Naive thymus-derived CD4-positive, alpha-beta T cell (primary cell): Measurements from ENCODE around the gene GATB. TPM values are rescaled to one million over a fixed set of nuclear protein-coding genes. Genes with fewer than 3 reads are reported as not detected.

Source experiments
- ATAC-seq: fragments of 150-1000 bp; cut with Tn5 transposase; 2 replicates; pipeline ENCODE4 v1.10.0; 2021; ENCODE audit warnings: mild to moderate bottlenecking, moderate library complexity
- CTCF ChIA-PET: fragments of 350-600 bp; sonication (Branson Sonifier 250); formaldehyde crosslinking; loops from one replicate; lab custom pipeline; 2021; ENCODE audit warnings: antibody characterized with exemption; lab: Charles Lee
- POLR2A ChIA-PET: fragments of 350-600 bp; sonication (Branson Sonifier 250); formaldehyde crosslinking; loops from one replicate; lab custom pipeline; 2021; ENCODE audit warnings: antibody characterized with exemption, inconsistent platforms; lab: Charles Lee
- DNase-seq, 9 donors: peaks; one replicate each; pipeline versions ENCODE4 v3.0.0 to v3.0.0-alpha.2; 2020 to 2022; ENCODE audit warnings: mixed read lengths in 1 of 9
- H3K27ac ChIP-seq: one replicate; pipeline ENCODE4 v1.7.0; 2013; ENCODE audit warnings: mild to moderate bottlenecking, low read depth, low read length, moderate library complexity
- H3K27me3 ChIP-seq, 2 donors: one replicate each; pipeline ENCODE4 v1.7.0; 2013; ENCODE audit warnings: low read length in 2 of 2, mild to moderate bottlenecking in 2 of 2, moderate library complexity in 2 of 2; ENCODE audit not compliant: control insufficient read depth in 2 of 2, insufficient read depth in 2 of 2
- H3K36me3 ChIP-seq, 3 experiments: 1 replicate in 2 of 3; 2 replicates in 1 of 3; pipeline ENCODE4 v1.7.0; 2013; ENCODE audit warnings: low read length in 3 of 3, mild to moderate bottlenecking in 3 of 3, moderate library complexity in 1 of 3; ENCODE audit not compliant: insufficient read depth in 3 of 3, control insufficient read depth in 2 of 3
- H3K4me1 ChIP-seq, 2 donors: one replicate each; pipeline ENCODE4 v1.7.0; 2013; ENCODE audit warnings: low read length in 2 of 2, mild to moderate bottlenecking in 2 of 2, moderate library complexity in 1 of 2; ENCODE audit not compliant: control insufficient read depth in 2 of 2, insufficient read depth in 2 of 2
- H3K4me3 ChIP-seq: 2 replicates; pipeline ENCODE4 v1.7.0; 2013; ENCODE audit warnings: mild to moderate bottlenecking, low read length
- H3K9me3 ChIP-seq, 3 experiments: 1 replicate in 2 of 3; 2 replicates in 1 of 3; pipeline ENCODE4 v1.7.0; 2013; ENCODE audit warnings: low read length in 3 of 3; ENCODE audit not compliant: control insufficient read depth in 2 of 3
- H3K27ac Mint-ChIP-seq, 9 donors: one replicate each; pipeline ENCODE4 v1.8.0; 2020 to 2022; ENCODE audit warnings: mixed read lengths in 9 of 9, mild to moderate bottlenecking in 8 of 9, moderate library complexity in 5 of 9, inconsistent platforms in 2 of 9
- H3K27me3 Mint-ChIP-seq, 5 donors: one replicate each; pipeline ENCODE4 v1.8.0; 2021 to 2022; ENCODE audit warnings: mixed read lengths in 5 of 5, mild to moderate bottlenecking in 1 of 5
- H3K36me3 Mint-ChIP-seq, 5 donors: one replicate each; pipeline ENCODE4 v1.8.0; 2020 to 2022; ENCODE audit warnings: mixed read lengths in 5 of 5, mild to moderate bottlenecking in 3 of 5, inconsistent platforms in 1 of 5
- H3K4me1 Mint-ChIP-seq, 7 donors: one replicate each; pipeline ENCODE4 v1.8.0; 2020 to 2022; ENCODE audit warnings: mixed read lengths in 7 of 7, mild to moderate bottlenecking in 3 of 7, inconsistent platforms in 1 of 7
- H3K4me3 Mint-ChIP-seq, 10 donors: one replicate each; pipeline ENCODE4 v1.8.0; 2020 to 2022; ENCODE audit warnings: mild to moderate bottlenecking in 10 of 10, mixed read lengths in 10 of 10, moderate library complexity in 6 of 10, inconsistent platforms in 2 of 10
- H3K9me3 Mint-ChIP-seq, 11 donors: one replicate each; pipeline ENCODE4 v1.8.0; 2020 to 2022; ENCODE audit warnings: mixed read lengths in 11 of 11, mild to moderate bottlenecking in 4 of 11, inconsistent platforms in 1 of 11, moderate library complexity in 1 of 11
- intact Hi-C, 2 donors: fragments of 100-400 bp; cut with micrococcal nuclease; formaldehyde crosslinking; loops; one replicate each; pipeline ENCODE4 v1.15.1; 2023
- polyA plus RNA-seq, 2 donors: library from polyadenylated mRNA; unstranded; fragments of 300-500 nt; fragmentation: Illumina TruSeq; gene quantifications; one replicate each; pipeline ENCODE4 v1.2.3, GENCODE V29; 2021
- total RNA-seq, 6 experiments: library from RNA in 5 of 6; stranded (reverse) in 5 of 6; gene quantifications; 1 replicate in 5 of 6; 2 replicates in 1 of 6; pipeline ENCODE4 v1.2.3 and lab custom pipeline; 2021 to 2026

Gene GATB
- total and polyA plus RNA-seq, 7 experiments from 2014 or later, result 10.5 to 17.8 (median 14.2) TPM

- ATAC-seq (no peak), DNase-seq (no peak)
- no peak overlapping the region for H3K27ac ChIP-seq
- H3K4me1 ChIP-seq, result no peaks in the 10 kb centered on the region
- H3K9me3 ChIP-seq, result no peaks in the 10 kb centered on the region
- H3K4me3 ChIP-seq, result no peak overlapping the region
- intact Hi-C loops, result no loop called here
- H3K36me3 ChIP-seq, result no peaks in the 10 kb centered on the region
- ChIA-PET CTCF (no interaction called here), POLR2A (no interaction called here)
- no peaks in the 10 kb centered on the region for H3K9me3 Mint-ChIP-seq
- H3K27ac Mint-ChIP-seq, result no peak overlapping the region
- H3K36me3 Mint-ChIP-seq, result peaks cover 0 to 10% (median 1%) of the 10 kb centered on the region in 5 donors
- H3K4me3 Mint-ChIP-seq, result no peak overlapping the region
- peaks cover 0 to 15% (median 0%) of the 10 kb centered on the region in 7 donors for H3K4me1 Mint-ChIP-seq
- H3K27me3 Mint-ChIP-seq, result no peaks in the 10 kb centered on the region
- no peaks in the 10 kb centered on the region for H3K27me3 ChIP-seq
These were observed 95.1 kb downstream of the GATB start for GRCh38 chr4:151665785-151666127.

- Histone ChIP-seq H3K4me1 (peaks cover 0 to under 1% of the 10 kb centered on the region in 2 donors), H3K27ac (no peak overlapping the region), H3K36me3 (no peaks in the 10 kb centered on the region), H3K4me3 (no peak overlapping the region), H3K27me3 (no peaks in the 10 kb centered on the region), H3K9me3 (no peaks in the 10 kb centered on the region)
- Mint-ChIP-seq H3K27me3 (no peaks in the 10 kb centered on the region), H3K27ac (no peak overlapping the region), H3K36me3 (peaks cover 0 to 10% (median 1%) of the 10 kb centered on the region in 5 donors), H3K9me3 (no peaks in the 10 kb centered on the region), H3K4me3 (no peak overlapping the region), H3K4me1 (peaks cover 0 to 20% (median 2%) of the 10 kb centered on the region in 7 donors)
- DNase-seq (no peak), ATAC-seq (no peak)
- ChIA-PET CTCF (no interaction called here), POLR2A (no interaction called here)
- intact Hi-C loops, result no loop called here
These were observed 95.6 kb downstream of the GATB start for GRCh38 chr4:151665022-151665784.

DNA sequence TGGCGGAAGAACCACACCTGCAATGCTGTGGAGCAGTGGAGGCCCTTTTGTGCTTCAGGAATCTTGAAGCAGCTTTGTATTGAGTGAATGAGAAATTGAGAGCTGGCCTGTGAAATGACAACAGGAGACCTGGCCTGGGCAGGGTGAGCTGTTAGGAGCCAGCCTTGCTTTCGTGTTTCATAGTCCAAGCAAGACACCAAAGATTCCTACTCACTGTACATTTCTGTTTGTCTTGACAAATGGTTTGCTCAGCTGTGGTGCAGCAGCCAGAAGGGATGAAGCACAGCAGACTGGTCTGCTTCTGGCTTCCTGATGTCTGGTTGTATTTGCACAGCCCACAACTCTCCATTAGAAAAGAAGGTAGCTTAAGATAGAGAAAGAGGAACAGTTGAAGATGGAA lies 96.5 kb downstream of the GATB start:
- intact Hi-C loops, result no loop called here
- Mint-ChIP-seq H3K27me3 (no peaks in the 10 kb centered on the region), H3K36me3 (peaks cover 0 to 10% (median 1%) of the 10 kb centered on the region in 5 donors), H3K4me3 (no peak overlapping the region), H3K9me3 (no peaks in the 10 kb centered on the region), H3K4me1 (peaks cover 4 to 24% (median 10%) of the 10 kb centered on the region in 7 donors), H3K27ac (no peak overlapping the region)
- H3K36me3 ChIP-seq, result no peaks in the 10 kb centered on the region
- no peaks in the 10 kb centered on the region for H3K27me3 ChIP-seq
- H3K4me1 ChIP-seq, result peaks cover 0 to 10% of the 10 kb centered on the region in 2 donors
- no peak for ATAC-seq
- DNase-seq, result no peak
- ChIA-PET POLR2A (no interaction called here), CTCF (no interaction called here)
- no peak overlapping the region for H3K4me3 ChIP-seq
- H3K27ac ChIP-seq, result no peak overlapping the region
- no peaks in the 10 kb centered on the region for H3K9me3 ChIP-seq

GRCh38 chr4:151663109-151663508 lies 97.7 kb downstream of the GATB start:
- CTCF ChIA-PET, result no interaction called here
- no peaks in the 10 kb centered on the region for H3K27me3 ChIP-seq
- Mint-ChIP-seq H3K27ac (no peak overlapping the region), H3K4me3 (no peak overlapping the region), H3K36me3 (peaks cover 0 to 10% (median 3%) of the 10 kb centered on the region in 5 donors), H3K27me3 (no peaks in the 10 kb centered on the region), H3K4me1 (peaks cover 6 to 34% (median 21%) of the 10 kb centered on the region in 7 donors), H3K9me3 (no peaks in the 10 kb centered on the region)
- POLR2A ChIA-PET, result no interaction called here
- intact Hi-C loops, result no loop called here
- H3K4me3 ChIP-seq, result no peak overlapping the region
- no peak for ATAC-seq
- H3K27ac ChIP-seq, result no peak overlapping the region
- peaks cover 0 to 18% of the 10 kb centered on the region in 2 donors for H3K4me1 ChIP-seq
- H3K9me3 ChIP-seq, result no peaks in the 10 kb centered on the region
- DNase-seq, result no peak
- H3K36me3 ChIP-seq, result no peaks in the 10 kb centered on the region

DNA sequence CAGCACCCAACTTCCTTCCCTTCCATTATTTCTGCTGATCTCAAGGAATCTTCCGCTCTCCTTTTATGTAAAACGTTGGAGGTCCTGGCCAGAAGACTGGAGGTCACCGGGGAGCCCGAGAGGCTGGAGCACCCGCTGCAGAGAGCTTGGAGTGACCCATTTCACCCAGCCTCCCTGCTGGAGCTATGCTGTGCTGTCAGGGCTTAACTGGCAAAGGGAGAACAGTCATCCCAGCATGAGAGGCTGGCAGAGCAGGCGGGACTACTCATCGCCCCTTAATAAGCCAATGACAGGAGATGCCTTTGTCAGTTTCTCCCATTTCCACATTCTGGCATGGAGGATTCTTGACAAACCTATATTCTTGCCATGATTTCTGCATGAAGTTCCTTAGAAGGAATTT lies 98.9 kb downstream of the GATB start:
- Histone ChIP-seq H3K27ac (no peak overlapping the region), H3K4me3 (no peak overlapping the region), H3K4me1 (peaks cover 0 to 18% of the 10 kb centered on the region in 2 donors), H3K9me3 (no peaks in the 10 kb centered on the region), H3K27me3 (no peaks in the 10 kb centered on the region), H3K36me3 (no peaks in the 10 kb centered on the region)
- no peak for DNase-seq
- Mint-ChIP-seq H3K9me3 (no peaks in the 10 kb centered on the region), H3K27me3 (no peaks in the 10 kb centered on the region), H3K4me3 (no peak overlapping the region), H3K27ac (no peak overlapping the region), H3K4me1 (peaks cover 6 to 29% (median 24%) of the 10 kb centered on the region in 7 donors), H3K36me3 (peaks cover 0 to 7% (median 4%) of the 10 kb centered on the region in 5 donors)
- intact Hi-C loops, result no loop called here
- ChIA-PET CTCF (no interaction called here), POLR2A (no interaction called here)
- no peak for ATAC-seq

- Mint-ChIP-seq H3K27ac (peak overlapping the region in 2 of 9 donors; percentile 9 to 58), H3K27me3 (no peaks in the 10 kb centered on the region), H3K4me3 (no peak overlapping the region), H3K4me1 (peaks cover 6 to 28% (median 23%) of the 10 kb centered on the region in 7 donors), H3K36me3 (peaks cover 0 to 5% (median 4%) of the 10 kb centered on the region in 5 donors), H3K9me3 (no peaks in the 10 kb centered on the region)
- Histone ChIP-seq H3K9me3 (no peaks in the 10 kb centered on the region), H3K27ac (no peak overlapping the region), H3K4me1 (peaks cover 0 to 18% of the 10 kb centered on the region in 2 donors), H3K27me3 (no peaks in the 10 kb centered on the region), H3K4me3 (no peak overlapping the region), H3K36me3 (no peaks in the 10 kb centered on the region)
- ChIA-PET POLR2A (no interaction called here), CTCF (no interaction called here)
- intact Hi-C loops, result no loop called here
- DNase-seq (no peak), ATAC-seq (no peak)
These were observed 100.1 kb downstream of the GATB start for GRCh38 chr4:151660676-151661075.
